Fibroblast of the aortic adventitia (primary cell): ENCODE measurements around the gene KISS1. TPM values are rescaled to one million over a fixed set of nuclear protein-coding genes. Genes with fewer than 3 reads are reported as not detected.

Experiments
- DNase-seq: peaks from one replicate; pipeline ENCODE4 v3.0.0-alpha.2; 2010; ENCODE audit warnings: low read depth
- H3K4me3 ChIP-seq: 2 replicates; pipeline ENCODE4 v1.5.1; 2011; ENCODE audit warnings: low read depth, mild to moderate bottlenecking, control low read depth, low read length, moderate library complexity
- CTCF ChIP-seq: IDR thresholded peaks from 2 replicates; pipeline ENCODE4 v1.5.1; 2011; ENCODE audit warnings: mild to moderate bottlenecking, low read length, control low read depth, inconsistent platforms; ENCODE audit not compliant: insufficient read depth
- total RNA-seq: library from RNA; depleted of rRNA; stranded (reverse); fragments of >200 nt; gene quantifications from 2 replicates; pipeline ENCODE4 v1.2.3, GENCODE V29; 2012; ENCODE audit warnings: low replicate concordance

KISS1 gene
- total RNA-seq, 1 donor = not detected

DNA sequence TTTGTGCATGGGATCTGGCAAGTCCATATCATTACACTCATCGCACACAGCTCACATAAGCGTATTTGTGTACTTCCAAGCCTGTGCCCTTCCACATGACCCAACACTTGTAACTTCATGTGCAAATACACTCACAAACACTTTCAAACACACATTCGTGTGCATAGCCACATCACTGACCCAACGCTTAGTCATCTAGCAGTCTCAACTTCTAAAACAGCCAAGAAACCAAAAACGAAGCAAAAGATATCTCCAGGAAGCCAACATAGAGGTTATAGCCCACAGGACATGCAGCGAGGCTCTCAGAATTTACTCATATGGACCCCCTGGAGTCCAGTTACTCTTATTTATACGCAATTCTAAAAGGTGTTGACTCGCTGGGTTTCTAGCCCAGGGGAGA lies 28.4 kb upstream of the KISS1 start:
- no peak for TF ChIP-seq CTCF
- peak; percentile 12 for DNase-seq
- no peak overlapping the region for H3K4me3 ChIP-seq

GRCh38 chr1:204223129-204223860 lies 27.0 kb upstream of the KISS1 start:
- DNase-seq = no peak
- H3K4me3 ChIP-seq = no peak overlapping the region
- TF ChIP-seq CTCF = no peak

DNA sequence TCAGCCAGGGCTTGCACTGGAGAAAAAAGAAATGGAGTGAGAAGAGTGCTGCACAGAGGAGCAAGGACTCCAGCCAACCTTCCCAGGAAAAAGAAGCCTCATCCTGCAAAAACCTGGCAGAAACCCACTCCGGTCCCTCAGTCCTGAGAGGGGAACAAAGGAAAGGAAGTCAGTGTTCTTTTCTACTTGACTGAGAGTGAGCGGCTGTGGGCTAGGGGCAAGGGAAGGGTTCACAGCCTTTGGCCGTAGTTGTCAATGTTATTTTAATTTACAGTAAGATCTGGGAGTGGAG lies 26.4 kb upstream of the KISS1 start:
- no peak overlapping the region for H3K4me3 ChIP-seq
- no peak for TF ChIP-seq CTCF
- DNase-seq = no peak

GRCh38 chr1:204222006-204222763 lies 25.9 kb upstream of the KISS1 start:
- no peak overlapping the region for H3K4me3 ChIP-seq
- no peak for TF ChIP-seq CTCF
- DNase-seq = no peak

- H3K4me3 ChIP-seq = no peak overlapping the region
- no peak for TF ChIP-seq CTCF
- DNase-seq = no peak
Measured at GRCh38 chr1:204221271-204221670, 25.0 kb upstream of the KISS1 start.

DNA sequence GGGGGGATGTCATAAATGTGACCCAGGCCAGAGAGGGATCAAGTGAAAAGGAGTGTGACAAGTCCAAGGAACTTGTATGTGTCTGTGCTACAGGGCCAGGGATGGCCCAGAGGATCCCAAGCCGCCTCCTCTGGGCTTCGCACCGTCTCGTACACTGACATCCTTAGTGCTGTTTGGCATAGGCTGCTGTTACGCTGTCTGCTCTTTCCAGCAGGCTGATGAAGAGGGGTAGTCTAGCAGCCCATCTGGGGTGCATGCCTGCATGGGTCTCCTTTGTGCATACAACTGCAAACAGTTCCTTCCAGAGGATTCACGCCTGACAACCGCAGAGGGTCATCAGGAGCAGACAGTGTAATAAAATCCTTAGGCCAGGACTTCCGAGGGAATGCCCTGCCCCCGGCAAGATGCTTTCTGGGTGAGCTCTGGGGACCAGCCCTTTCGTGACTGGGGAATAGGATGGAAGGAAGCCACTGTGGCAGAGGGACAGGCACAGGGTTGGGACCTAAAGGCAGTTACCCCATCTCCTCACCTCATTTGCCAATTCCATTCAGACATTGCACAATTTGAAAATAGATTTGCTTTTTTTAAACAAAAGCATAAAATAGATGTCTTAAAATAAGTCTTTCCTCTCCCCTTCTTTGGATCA lies 23.8 kb upstream of the KISS1 start:
- no peak for TF ChIP-seq CTCF
- no peak for DNase-seq
- no peak overlapping the region for H3K4me3 ChIP-seq
